ENCODE data around the gene SMIM45.

Gene SMIM45

GRCh38 chr22:42001121-42001520, 49.2 kb downstream of the SMIM45 start:
- H3K9me3 ChIP-seq (ENCODE audit: insufficient read depth, low read length), result no peaks in the 10 kb centered on the region
- peaks cover 5% of the 10 kb centered on the region; the same call in 1 of the 2 replicates for H3K4me1 ChIP-seq (ENCODE audit: low read length)
- H3K4me3 ChIP-seq (ENCODE audit: low read length), result no peak overlapping the region
- no peak for TF ChIP-seq CTCF (IDR thresholded peaks at IDR 0.05; ENCODE audit: low read depth, low read length)
- TF ChIP-seq EZH2phosphoT487 (IDR thresholded peaks at IDR 0.05; ENCODE audit: low read depth), result no peak
- no peaks in the 10 kb centered on the region for H3K79me2 ChIP-seq (ENCODE audit: low read length)
- H4K20me1 ChIP-seq (ENCODE audit: insufficient read depth, low read length), result no peaks in the 10 kb centered on the region
- H3K9ac ChIP-seq (ENCODE audit: low read length), result no peak overlapping the region
- H3K27ac ChIP-seq (ENCODE audit: low read length), result no peak overlapping the region
- peaks cover 16% of the 10 kb centered on the region for H3K36me3 ChIP-seq (replicated peaks; ENCODE audit: low read depth, low read length)
- no peak overlapping the region for H2AFZ ChIP-seq (ENCODE audit: low read depth, low read length)
- H3K27me3 ChIP-seq (ENCODE audit: low read depth, low read length), result no peaks in the 10 kb centered on the region
- no peak overlapping the region for H3K4me2 ChIP-seq (ENCODE audit: low read length)

- no peak overlapping the region for H3K27ac ChIP-seq (ENCODE audit: low read length)
- no peaks in the 10 kb centered on the region for H4K20me1 ChIP-seq (ENCODE audit: insufficient read depth, low read length)
- H3K9me3 ChIP-seq (ENCODE audit: insufficient read depth, low read length), result no peaks in the 10 kb centered on the region
- H3K4me1 ChIP-seq (ENCODE audit: low read length), result peaks cover 5% of the 10 kb centered on the region; the same call in 1 of the 2 replicates
- no peak overlapping the region for H3K4me3 ChIP-seq (ENCODE audit: low read length)
- TF ChIP-seq CTCF (IDR thresholded peaks at IDR 0.05; ENCODE audit: low read depth, low read length), result no peak
- TF ChIP-seq EZH2phosphoT487 (IDR thresholded peaks at IDR 0.05; ENCODE audit: low read depth), result no peak
- peaks cover 11% of the 10 kb centered on the region for H3K36me3 ChIP-seq (replicated peaks; ENCODE audit: low read depth, low read length)
- H3K4me2 ChIP-seq (ENCODE audit: low read length), result no peak overlapping the region
- no peaks in the 10 kb centered on the region for H3K79me2 ChIP-seq (ENCODE audit: low read length)
- H3K9ac ChIP-seq (ENCODE audit: low read length), result no peak overlapping the region
- H2AFZ ChIP-seq (ENCODE audit: low read depth, low read length), result no peak overlapping the region
- H3K27me3 ChIP-seq (ENCODE audit: low read depth, low read length), result no peaks in the 10 kb centered on the region
Measured at GRCh38 chr22:42001706-42002105, 49.8 kb downstream of the SMIM45 start.

- no peaks in the 10 kb centered on the region for H3K27me3 ChIP-seq (ENCODE audit: low read depth, low read length)
- no peak overlapping the region for H3K27ac ChIP-seq (ENCODE audit: low read length)
- no peak overlapping the region for H3K4me3 ChIP-seq (ENCODE audit: low read length)
- H4K20me1 ChIP-seq (ENCODE audit: insufficient read depth, low read length), result no peaks in the 10 kb centered on the region
- no peak overlapping the region for H3K9ac ChIP-seq (ENCODE audit: low read length)
- H3K79me2 ChIP-seq (ENCODE audit: low read length), result no peaks in the 10 kb centered on the region
- no peaks in the 10 kb centered on the region for H3K36me3 ChIP-seq (replicated peaks; ENCODE audit: low read depth, low read length)
- H2AFZ ChIP-seq (ENCODE audit: low read depth, low read length), result no peak overlapping the region
- H3K4me2 ChIP-seq (ENCODE audit: low read length), result no peak overlapping the region
- TF ChIP-seq CTCF (IDR thresholded peaks at IDR 0.05; ENCODE audit: low read depth, low read length) (no peak), EZH2phosphoT487 (IDR thresholded peaks at IDR 0.05; ENCODE audit: low read depth) (no peak)
- H3K9me3 ChIP-seq (ENCODE audit: insufficient read depth, low read length), result peaks cover 15% of the 10 kb centered on the region
- H3K4me1 ChIP-seq (ENCODE audit: low read length), result no peaks in the 10 kb centered on the region
Measured at GRCh38 chr22:42007922-42008321, 56.0 kb downstream of the SMIM45 start.
